A549 (cell line): ENCODE data around the gene PHF2.

ENCODE experiments used
- CEBPB ChIP-seq, 2 experiments: fragments of >200 bp in 1 of 2; sonication (Bioruptor Twin) in 1 of 2; formaldehyde crosslinking in 1 of 2; IDR thresholded peaks; 2 replicates each; pipeline ENCODE4 v1.6.1; 2012 to 2016
- CTCF ChIP-seq: fragments of >200 bp; sonication (Bioruptor Twin); formaldehyde crosslinking; IDR thresholded peaks from 3 replicates; pipeline ENCODE4 v1.5.1; 2016
- ELK1 ChIP-seq: fragments of 150-350 bp; IDR thresholded peaks from 2 replicates; pipeline ENCODE4 v1.6.1; 2014; ENCODE audit warnings: low read depth, mild to moderate bottlenecking, low read length
- EP300 ChIP-seq, 2 experiments: fragments of >200 bp; sonication (Bioruptor Twin); formaldehyde crosslinking; IDR thresholded peaks; 2 replicates in 1 of 2; 3 replicates in 1 of 2; pipeline ENCODE4 v1.6.1; 2016 to 2017
- HMGXB4 ChIP-seq: fragments of 250-450 bp; sonication (Bioruptor Pico); IDR thresholded peaks from 2 replicates; pipeline ENCODE4 v1.5.0; 2021; ENCODE audit warnings: mild to moderate bottlenecking, moderate library complexity, borderline replicate concordance
- MYC ChIP-seq: IDR thresholded peaks from 2 replicates; pipeline ENCODE4 v1.6.1; 2012; ENCODE audit warnings: mild to moderate bottlenecking, inconsistent platforms, low read length, improper control_type of control experiment, borderline replicate concordance
- POLR2A ChIP-seq: IDR thresholded peaks from 2 replicates; pipeline ENCODE4 v1.6.1; 2012; ENCODE audit warnings: mild to moderate bottlenecking, low read length

- TF ChIP-seq CEBPB (IDR thresholded peaks at IDR 0.05) (no peak), CTCF (no peak), MYC (no peak), EP300 (IDR thresholded peaks at IDR 0.05) (no peak), POLR2A (no peak), HMGXB4 (CRISPR knock-in tag) (no peak), ELK1 (no peak)
Measured at GRCh38 chr9:93601666-93602065, 25.3 kb downstream of the PHF2 start.
